Stimulated activated CD4-positive, alpha-beta T cell treated with anti-CD3 and anti-CD28 coated beads, Interleukin-2, amount 100 ng/mL, for 4 hours (primary cell): ENCODE results near the gene SEC63.
"Not testable (repeated sequence)": the region's sequence is repeated elsewhere in the genome, so short reads cannot be mapped to it uniquely, and the experiment has no call there.

Experiments
- DNase-seq: peaks from one replicate; pipeline ENCODE4 v3.0.0-alpha.2; 2020; ENCODE audit warnings: low read depth

SEC63 gene

GRCh38 chr6:107928984-107929383, 29.0 kb downstream of the SEC63 start:
- no peak for DNase-seq

GRCh38 chr6:107926697-107927544, 31.1 kb downstream of the SEC63 start:
- not testable (repeated sequence) for DNase-seq

GRCh38 chr6:107917451-107918375, 40.3 kb downstream of the SEC63 start:
- DNase-seq, result no peak

GRCh38 chr6:107916961-107917360, 41.0 kb downstream of the SEC63 start:
- not testable (repeated sequence) for DNase-seq

- no peak for DNase-seq
These were observed 46.3 kb downstream of the SEC63 start for GRCh38 chr6:107911692-107912091.

GRCh38 chr6:107894809-107895396, 63.1 kb downstream of the SEC63 start:
- DNase-seq, result no peak

- not testable (repeated sequence) for DNase-seq
These were observed 67.6 kb downstream of the SEC63 start for GRCh38 chr6:107890431-107890830.

GRCh38 chr6:107885950-107886349, 72.1 kb downstream of the SEC63 start:
- not testable (repeated sequence) for DNase-seq

- DNase-seq, result no peak
These were observed 78.1 kb downstream of the SEC63 start for GRCh38 chr6:107879941-107880340.

- no peak for DNase-seq
These were observed 80.0 kb downstream of the SEC63 start for GRCh38 chr6:107877968-107878367.

GRCh38 chr6:107871976-107872375, 86.0 kb downstream of the SEC63 start:
- no peak for DNase-seq

- not testable (repeated sequence) for DNase-seq
These were observed 86.5 kb downstream of the SEC63 start for GRCh38 chr6:107871512-107871911.

GRCh38 chr6:107871016-107871415, 87.0 kb downstream of the SEC63 start:
- no peak for DNase-seq

- no peak for DNase-seq
These were observed 87.6 kb downstream of the SEC63 start for GRCh38 chr6:107870381-107870780.

- DNase-seq, result no peak
These were observed 88.1 kb downstream of the SEC63 start for GRCh38 chr6:107869871-107870270.

- no peak for DNase-seq
These were observed 89.0 kb downstream of the SEC63 start for GRCh38 chr6:107868867-107869611.

GRCh38 chr6:107867302-107867615, 90.7 kb downstream of the SEC63 start:
- DNase-seq, result no peak

- peak; percentile 10 for DNase-seq
These were observed 91.3 kb downstream of the SEC63 start for GRCh38 chr6:107866606-107867301.

- no peak for DNase-seq
These were observed 93.5 kb downstream of the SEC63 start for GRCh38 chr6:107864226-107865127.

GRCh38 chr6:107862383-107862782, 95.6 kb downstream of the SEC63 start:
- no peak for DNase-seq
